Measurements from ENCODE around the gene RPL13A.
"Not testable (repeated sequence)": the region's sequence is repeated elsewhere in the genome, so short reads cannot be mapped to it uniquely, and the experiment has no call there.

RPL13A gene

DNA sequence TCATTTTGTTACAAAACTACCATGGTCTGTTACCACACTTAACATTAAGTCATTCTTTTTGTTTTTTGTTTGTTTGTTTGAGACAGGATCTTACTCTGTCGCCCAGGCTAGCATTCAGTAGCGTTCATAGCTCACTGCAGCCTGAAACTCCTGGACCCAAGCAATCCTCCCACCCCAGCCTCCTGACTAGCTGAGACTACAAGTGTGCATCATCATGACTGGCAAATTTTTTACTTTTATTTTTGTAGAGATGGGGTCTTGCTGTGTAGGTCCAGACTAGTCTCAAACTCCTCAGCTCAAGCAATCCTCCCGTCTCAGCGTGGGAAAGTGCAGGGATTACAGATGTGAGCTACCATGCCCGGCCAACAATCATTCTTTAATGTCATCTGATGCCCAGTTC is 31.1 kb upstream of the RPL13A start:
- no peak for FAIRE-seq

DNA sequence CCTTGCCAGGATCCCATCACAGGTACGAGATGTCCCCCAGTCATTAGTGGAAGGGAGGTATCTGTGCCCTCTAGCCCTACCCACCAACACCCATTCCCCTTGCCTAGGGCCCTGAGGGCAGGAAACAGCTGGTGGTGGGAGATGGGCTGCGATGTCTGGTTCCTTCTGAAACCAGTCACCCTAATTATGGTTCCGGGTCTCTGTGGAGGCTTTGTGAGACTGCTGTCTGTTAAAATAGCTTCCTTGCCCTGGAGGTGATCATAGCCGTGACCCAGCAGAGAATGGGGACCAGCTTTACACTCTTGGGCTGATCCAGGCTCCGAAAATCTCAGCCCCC is 28.9 kb upstream of the RPL13A start:
- FAIRE-seq = no peak

DNA sequence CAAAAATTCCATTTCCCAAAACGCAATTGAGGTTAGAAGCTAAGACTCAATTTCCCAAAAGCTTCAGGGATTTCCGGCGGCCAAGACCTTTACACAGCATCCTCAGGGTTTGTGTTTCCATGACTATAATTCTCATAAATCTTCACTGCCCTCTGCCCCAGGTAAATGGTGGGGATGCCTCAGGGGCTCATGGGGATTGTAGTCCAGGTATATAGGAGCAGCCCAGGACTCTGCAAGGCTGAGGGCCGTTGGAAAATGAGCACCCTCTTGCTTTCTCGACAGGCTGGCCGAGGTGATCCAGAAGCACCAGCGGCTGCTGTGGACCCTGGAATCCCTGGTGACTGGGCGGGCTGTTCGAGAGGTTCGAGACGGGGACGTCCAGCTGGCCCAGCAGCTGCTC is 28.0 kb upstream of the RPL13A start:
- no peak for FAIRE-seq

DNA sequence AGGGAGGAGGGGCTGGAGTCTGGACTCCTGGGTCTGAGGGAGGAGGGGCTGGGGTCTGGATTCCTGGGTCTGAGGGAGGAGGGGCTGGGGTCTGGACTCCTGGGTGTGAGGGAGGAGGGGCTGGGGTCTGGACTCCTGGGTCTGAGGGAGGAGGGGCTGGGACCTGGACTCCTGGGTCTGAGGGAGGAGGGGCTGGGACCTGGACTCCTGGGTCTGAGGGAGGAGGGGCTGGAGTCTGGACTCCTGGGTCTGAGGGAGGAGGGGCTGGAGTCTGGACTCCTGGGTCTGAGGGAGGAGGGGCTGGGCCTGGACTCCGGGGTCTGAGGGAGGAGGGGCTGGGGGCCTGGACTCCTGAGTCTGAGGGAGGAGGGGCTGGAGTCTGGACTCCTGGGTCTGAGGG is 26.3 kb upstream of the RPL13A start:
- FAIRE-seq = not testable (repeated sequence)

DNA sequence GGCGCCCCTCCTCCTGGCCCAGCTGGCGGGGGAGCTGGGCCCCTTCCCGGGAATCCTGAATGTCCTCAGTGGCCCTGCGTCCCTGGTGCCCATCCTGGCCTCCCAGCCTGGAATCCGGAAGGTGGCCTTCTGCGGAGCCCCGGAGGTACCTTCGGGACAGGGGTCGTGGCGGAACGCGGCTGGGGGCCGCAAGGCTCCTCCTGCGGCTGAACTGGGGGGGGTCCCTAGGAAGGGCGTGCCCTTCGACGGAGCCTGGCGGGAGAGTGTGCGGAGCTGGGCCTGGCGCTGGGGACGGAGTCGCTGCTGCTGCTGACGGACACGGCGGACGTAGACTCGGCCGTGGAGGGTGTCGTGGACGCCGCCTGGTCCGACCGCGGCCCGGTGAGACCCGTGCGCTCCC is 25.8 kb upstream of the RPL13A start:
- FAIRE-seq = no peak

DNA sequence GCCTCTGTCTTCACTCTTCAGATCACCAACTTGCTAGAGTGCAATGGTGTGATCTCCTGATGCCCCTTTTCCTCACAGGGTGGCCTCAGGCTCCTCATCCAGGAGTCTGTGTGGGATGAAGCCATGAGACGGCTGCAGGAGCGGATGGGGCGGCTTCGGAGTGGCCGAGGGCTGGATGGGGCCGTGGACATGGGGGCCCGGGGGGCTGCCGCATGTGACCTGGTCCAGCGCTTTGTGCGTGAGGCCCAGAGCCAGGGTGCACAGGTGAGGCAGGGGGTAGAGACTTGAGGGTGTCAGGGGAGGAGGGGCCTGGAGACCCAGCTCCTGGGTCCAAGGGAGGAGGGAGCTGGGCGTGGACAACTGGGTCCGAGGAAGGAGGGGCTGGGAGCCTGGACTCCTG is 24.9 kb upstream of the RPL13A start:
- no peak for FAIRE-seq

DNA sequence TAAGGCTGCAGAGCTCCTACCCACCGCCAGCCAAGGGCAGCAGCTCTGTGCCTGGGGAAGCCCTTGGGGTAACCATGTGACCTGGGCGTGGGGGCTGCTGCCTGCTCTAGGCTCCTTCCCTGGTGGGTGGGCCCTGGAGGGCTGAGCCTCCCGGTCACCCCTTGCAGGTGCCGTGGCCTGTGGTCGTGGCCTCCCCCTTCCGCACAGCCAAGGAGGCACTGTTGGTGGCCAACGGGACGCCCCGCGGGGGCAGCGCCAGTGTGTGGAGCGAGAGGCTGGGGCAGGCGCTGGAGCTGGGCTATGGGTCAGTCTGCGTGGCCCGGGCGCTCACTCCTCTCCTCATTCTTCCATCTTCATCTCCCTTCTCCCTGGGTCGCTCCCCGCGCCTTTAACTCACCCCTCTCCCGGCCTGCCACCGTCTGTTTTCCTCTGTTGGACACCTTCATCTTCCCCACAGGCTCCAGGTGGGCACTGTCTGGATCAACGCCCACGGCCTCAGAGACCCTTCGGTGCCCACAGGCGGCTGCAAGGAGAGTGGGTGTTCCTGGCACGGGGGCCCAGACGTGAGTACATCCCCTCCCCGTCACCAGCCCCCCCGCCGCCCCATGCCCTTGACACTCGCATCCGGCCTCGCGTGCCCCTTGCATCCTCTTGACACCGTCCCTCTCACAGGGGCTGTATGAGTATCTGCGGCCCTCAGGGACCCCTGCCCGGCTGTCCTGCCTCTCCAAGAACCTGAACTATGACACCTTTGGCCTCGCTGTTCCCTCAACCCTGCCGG is 23.3 kb upstream of the RPL13A start:
- FAIRE-seq = no peak

DNA sequence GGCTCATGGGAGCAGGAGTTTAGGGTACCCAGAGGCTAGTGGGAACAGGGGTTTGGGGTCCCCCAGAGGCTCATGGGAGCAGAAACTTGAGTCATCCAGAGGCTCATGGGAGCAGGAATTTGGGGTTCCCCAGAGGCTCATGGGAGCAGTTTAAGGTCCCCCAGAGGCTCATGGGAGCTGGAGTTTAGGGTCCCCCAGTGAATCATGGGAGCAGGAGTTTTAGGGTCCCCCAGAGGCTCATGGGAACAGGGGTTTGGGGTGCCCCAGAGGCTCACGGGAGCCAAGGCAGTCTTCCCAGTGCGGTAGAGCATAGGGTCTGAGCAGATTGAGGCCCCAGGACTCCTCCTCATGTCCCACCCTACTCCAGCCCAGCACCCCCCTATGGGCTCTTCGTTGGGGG is 22.0 kb upstream of the RPL13A start:
- no peak for FAIRE-seq

DNA sequence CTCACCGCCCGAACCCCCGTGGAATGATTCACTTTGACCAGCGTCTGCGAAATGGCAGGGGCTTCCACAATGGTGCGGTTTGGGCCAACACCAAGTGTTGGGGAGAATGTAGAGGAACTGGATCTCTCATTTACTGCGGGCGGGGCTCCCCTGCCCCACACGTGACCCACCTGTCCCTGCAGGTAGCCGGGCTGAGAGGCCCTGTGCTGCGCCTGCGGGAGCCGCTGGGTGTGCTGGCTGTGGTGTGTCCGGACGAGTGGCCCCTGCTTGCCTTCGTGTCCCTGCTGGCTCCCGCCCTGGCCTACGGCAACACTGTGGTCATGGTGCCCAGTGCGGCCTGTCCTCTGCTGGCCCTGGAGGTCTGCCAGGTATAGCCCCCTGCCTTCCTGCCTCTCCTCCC is 19.2 kb upstream of the RPL13A start:
- no peak for FAIRE-seq

DNA sequence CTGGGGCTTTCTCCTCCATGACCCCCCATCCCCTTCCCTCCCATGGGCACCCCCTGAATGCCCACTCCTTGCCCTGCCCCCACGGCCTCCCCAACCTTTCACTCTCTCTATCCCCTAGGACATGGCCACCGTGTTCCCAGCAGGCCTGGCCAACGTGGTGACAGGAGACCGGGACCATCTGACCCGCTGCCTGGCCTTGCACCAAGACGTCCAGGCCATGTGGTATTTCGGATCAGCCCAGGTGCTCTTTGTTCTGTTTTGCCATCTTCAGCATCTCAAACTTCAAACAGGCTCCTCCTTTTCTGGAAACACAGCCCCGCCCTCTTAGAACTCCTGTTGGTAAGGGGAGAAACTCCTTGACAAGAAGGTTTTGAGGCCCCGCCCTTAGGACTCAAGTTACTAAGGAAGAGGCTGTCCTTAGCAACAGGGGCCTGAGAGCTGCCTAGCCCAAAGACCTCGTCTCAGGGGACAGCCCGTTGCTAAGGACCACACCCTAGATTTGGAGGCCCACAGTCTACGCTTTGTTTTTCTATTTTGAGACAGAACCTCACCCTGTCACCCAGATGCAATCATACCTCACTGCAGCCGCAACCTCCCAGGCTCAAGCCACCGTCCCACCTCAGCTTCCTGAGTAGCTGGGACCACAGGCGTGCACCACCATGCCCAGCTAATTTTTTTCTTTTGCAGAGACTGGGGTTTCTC is 18.5 kb upstream of the RPL13A start:
- no peak for FAIRE-seq

DNA sequence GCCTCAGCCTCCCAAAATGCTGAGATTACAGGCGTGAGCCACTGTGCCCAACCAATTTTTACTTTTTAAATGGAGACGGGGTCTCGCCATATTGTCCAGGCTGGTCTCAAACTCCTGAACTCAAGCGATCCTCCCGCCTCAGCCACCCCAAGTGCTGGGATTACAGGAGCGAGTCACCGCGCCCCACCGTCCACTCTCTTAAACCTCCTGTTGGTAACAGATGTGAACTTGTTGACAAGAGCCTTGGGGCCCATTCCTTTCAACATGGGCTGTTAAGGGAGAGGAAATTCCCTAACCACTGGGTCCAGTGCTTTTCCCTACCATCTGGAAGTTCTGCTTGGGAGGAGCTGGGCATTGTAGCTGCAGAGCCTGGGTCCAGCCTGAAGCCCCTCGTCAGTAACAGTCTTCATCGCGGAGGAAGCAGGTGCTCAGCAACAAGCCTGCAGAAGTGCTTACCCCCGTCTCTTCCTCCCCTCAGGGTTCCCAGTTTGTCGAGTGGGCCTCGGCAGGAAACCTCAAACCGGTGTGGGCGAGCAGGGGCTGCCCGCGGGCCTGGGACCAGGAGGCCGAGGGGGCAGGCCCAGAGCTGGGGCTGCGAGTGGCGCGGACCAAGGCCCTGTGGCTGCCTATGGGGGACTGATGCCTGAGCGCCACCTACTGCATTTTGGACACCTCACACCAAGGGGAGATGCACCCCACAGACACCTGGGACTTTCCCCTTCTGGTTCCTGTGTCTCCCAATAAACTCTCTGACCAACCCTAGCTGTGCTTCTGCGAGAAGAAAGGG is 17.4 kb upstream of the RPL13A start:
- no peak for FAIRE-seq

DNA sequence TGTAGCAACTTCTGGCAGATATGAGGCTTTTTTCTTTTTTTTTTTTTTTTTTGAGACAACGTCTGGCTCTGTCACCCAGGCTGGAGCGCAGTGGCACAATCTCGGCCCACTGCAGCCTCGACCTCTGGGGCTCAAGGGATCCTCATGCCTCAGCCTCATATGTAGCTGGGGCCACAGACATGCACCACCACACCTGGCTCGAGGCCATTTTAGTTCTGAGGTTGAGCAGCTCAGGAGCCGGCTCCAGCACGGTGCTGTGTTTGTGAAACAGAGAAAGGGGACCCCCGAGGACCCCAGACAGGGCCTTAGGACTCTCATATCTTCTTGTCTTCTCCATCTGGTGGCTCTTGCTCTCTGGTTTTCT is 16.8 kb upstream of the RPL13A start:
- no peak for FAIRE-seq

DNA sequence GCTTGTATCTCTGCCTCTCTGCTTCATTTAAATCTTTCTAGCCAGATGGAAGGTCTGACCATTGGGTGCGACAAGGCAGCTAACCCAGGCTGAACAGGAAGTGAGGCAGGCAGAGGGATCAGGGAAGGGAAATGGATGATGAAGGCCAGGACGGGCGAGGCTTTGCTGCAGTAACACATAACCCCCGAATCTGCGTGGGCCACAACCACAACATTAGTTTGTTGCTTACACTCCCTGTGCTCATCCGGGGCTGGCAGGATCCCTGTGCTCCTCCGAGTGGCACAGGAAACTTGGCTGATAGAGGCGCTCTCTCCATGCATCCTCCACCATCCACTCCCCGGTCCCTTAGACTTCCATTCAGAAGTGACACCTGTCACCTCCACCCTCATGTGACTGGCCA is 14.5 kb upstream of the RPL13A start:
- FAIRE-seq = no peak

DNA sequence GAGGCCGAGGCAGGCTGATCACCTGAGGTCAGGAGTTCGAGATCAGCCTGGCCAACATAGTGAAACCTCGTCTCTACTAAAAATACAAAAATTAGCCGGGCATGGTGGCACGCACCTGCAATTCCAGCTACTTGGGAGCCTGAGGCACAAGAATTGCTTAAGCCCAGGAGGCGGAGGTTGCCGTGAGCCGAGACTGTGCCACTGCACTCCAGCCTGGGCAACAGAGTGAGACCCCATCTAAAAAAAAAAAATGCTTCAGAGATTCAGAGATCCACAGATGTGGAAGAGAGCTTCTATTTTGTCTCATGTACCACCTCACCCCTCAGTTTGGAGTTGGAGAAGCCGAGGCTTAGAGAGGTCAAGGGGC is 13.9 kb upstream of the RPL13A start:
- FAIRE-seq = not testable (repeated sequence)

DNA sequence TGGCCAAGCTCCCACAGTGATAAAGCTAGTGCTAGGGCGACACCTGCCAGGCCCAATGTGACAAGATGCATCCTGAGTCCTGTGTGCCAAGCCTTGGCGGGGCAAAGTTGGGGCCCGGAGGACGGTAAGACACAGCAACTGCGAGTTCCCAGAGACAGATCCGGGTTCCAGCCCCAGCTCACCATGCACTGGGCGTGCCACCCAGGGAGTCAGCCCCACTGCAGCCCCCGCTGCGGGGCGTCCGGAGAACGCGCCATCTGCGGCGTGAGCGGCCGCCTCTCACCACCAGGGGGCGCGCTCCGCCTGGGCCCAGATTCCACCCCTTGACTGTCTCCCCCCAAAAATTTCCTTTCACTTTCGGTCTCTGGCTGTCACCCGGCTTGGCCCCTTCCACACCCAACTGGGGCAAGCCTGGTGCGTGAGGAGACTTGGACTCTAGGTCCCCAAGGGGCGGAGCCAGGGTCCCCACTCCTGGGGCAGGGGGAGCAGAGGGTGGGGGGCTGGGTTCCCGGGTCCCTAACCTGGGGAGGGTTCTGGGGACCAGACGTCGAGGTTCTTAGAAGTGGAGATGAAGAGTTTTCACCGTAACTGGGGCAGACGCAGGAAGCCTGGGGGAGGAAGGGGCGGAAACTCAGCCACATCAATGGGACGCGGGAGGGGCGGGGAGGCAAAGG is 13.4 kb upstream of the RPL13A start, which contains the start of gene FLT3LG:
FLT3LG (plus strand) TSS at position 348 of the 674 bp plus-strand sequence. CDS start 425 bp downstream, outside the sequence.
- FAIRE-seq = no peak

DNA sequence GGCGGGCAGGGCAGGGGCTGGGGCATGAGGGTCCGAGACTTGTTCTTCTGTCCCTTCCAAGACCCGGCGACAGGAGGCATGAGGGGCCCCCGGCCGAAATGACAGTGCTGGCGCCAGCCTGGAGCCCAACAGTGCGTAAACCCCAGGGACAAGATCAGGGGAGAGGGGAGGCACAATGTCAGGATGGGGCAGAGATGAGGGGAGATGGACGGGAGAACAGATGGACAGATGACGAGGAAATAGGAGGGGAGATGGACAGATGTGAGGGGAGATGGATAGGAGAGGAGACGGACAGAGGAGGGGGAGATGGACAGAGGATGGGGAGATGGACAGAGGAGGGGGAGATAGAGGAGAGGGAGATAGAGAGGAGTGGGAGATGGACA is 12.9 kb upstream of the RPL13A start:
- FAIRE-seq = no peak

DNA sequence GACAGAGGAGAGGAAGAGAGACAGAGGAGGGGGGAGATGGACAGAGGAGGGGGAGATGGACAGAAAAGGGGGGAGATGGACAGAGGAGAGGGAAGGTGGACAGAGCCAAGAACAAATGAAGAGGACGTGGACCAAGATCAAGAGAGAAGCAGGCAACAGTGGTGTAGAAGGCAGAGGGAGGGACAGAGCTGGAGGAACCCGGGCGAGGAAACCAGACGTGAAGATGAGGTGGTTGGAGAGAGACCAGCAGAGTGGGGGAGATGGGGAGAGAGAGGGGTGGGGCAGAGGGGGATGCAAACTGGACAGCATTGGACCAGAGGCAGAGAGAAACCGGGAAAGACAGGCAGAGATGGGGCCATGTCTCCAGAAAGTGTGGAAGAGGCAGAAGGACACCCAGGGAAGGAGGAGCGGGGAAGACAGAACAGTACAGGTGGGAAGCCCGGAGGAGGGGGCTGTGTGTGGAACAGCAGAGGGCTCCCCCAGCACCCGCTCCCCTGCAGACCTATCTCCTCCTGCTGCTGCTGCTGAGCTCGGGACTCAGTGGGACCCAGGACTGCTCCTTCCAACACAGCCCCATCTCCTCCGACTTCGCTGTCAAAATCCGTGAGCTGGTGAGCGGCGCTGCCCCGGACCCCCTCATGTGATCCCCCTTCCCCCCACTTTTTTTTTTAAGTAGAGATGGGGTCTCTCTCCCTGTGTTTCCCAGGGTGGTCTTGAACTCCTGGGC is 12.1 kb upstream of the RPL13A start:
- no peak for FAIRE-seq

DNA sequence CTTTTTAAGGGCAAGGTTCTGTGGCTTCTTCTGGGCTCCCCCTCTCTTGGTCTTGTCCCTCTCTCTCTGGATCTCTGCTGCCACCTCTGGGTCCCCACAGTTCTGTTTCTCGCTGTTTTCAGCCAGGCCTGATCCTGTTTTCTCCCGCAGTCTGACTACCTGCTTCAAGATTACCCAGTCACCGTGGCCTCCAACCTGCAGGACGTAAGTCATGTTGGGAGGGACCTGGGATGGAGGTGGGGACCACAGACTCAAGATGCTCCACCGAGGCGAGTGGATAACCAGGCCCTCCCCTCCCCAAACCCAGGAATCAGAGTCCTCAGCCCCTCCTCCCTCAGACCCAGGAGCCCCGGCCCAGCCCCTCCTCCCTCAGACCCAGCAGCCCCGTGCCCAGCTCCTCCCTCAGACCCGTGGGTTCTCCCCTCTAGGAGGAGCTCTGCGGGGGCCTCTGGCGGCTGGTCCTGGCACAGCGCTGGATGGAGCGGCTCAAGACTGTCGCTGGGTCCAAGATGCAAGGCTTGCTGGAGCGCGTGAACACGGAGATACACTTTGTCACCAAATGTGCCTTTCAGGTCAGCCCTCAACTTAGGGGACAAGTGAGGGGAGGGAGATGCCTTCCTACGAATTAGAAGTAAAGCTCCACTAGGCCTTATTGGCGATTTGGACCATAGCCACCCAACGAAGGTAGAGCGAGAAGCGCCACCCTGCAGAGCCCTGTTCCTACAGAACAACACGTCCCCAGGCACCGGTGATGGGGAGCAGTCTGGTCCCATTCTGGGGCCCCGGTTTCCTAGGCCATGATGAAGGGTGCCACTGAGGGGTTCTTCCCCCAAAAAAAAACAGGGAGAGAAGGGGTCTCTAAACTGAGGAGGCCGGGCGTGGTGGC is 11.2 kb upstream of the RPL13A start:
- FAIRE-seq = no peak

DNA sequence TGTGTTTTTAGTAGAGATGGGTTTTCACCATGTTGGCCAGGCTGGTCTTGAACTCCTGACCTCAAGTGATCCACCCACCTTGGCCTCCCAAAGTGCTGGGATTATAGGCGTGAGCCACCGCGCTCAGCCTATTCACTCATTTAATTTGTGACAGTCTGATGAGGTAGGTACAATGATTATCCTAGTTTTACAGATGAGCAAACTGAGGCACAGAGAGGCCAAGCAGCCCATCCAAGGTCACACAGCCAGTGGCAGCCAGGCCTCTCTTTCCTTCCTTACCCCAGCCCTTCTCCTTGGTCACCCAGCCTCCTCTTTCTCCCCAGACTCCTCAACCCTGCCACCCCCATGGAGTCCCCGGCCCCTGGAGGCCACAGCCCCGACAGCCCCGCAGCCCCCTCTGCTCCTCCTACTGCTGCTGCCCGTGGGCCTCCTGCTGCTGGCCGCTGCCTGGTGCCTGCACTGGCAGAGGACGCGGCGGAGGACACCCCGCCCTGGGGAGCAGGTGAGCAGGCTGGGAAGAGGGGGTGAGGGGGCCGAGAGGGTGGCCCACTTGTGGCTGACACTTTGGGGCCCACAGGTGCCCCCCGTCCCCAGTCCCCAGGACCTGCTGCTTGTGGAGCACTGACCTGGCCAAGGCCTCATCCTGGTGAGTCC is 7.3 kb upstream of the RPL13A start:
- FAIRE-seq = no peak

DNA sequence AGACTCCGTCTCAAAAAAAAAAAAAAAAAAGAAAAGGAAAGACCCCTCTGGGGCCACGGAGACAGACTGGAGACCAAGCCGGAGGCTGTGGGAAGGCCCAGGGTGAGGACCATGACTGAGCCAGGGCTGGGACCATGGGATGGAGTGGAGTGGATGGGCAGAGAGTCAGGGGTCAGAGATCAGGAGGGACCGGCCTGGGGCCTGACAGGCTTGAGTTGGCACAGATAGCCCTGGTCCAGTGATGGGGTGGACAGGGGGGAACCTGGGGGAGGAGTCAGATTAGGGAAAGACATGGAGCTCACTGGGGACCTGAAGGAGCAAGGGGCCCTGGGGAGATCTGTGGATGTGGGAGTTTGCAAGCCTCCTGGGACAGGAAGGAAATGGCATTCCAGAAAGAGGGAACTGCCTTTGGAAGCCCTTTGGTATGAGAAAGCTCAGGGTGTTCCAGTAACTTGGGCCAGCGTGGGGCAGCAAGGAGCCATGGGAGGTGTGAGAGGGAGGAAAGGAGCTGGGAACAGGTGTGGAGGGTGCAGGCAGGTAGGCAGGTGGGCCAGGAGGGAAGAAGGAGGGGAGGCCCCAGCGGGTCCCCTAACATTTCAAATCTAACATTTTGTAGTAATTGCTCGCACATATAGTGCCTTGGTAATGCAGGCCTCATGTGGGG is 6.3 kb upstream of the RPL13A start:
- no peak for FAIRE-seq

Measured in colon (tissue), 2 donors.